HG03196 (cell line): ENCODE results near the gene CC2D1A.

Experiments used
- ATAC-seq: cut with Tn5 transposase; IDR thresholded peaks from one replicate; pipeline ENCODE4 v1.9.1; 2021; ENCODE audit not compliant: unreplicated experiment

CC2D1A gene

DNA sequence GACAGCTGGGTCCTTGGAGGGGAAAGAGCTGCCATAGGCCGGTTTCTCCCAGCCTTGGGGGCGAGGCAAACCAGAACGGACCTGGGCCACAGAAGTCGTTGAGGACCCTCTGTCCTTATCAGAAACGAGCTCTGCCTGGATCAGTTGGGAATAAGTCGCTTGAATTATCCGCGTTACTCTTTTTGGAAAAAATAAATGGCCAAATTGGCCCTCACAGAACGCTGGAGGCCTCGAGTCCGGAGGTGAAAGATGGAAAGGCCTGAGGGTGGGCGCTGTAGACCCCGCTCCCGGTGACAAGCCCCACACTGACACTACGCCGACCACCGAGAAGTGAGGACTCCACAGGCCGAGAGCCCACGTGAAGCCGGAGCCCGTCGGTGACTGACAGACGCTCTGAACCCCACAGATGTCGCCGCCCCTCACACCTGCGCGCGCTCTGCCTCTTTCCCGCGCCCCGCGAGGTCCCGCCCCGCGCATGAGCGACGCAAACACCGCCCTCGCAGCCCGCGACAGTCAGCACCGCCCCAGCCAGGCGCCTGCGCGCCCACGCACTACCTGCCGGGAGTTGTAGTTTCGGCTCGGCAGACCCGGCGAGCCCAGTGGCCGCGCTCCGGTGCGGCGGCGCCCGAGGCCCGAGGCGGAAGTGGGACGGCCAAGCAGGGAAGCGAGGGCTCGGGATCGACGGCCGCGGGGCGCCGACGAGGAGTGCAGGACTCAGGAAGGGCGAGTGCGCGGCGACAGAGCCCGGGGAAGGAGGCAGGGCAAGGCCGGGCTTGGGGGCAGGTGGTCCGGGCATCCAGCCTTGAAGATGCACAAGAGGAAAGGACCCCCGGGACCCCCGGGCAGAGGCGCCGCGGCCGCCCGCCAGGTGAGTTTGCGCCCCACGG is at the start of gene CC2D1A, which contains the start of gene BRME1:
Gene CC2D1A, plus strand, starts transcription at position 568 of the 887 bp plus-strand sequence. Its CDS starts 241 bp downstream, at position 809.
Gene BRME1, minus strand, starts transcription at position 484 of the 887 bp plus-strand sequence. CDS start 1,225 bp downstream, outside the sequence.
- peak; percentile 84 for ATAC-seq

DNA sequence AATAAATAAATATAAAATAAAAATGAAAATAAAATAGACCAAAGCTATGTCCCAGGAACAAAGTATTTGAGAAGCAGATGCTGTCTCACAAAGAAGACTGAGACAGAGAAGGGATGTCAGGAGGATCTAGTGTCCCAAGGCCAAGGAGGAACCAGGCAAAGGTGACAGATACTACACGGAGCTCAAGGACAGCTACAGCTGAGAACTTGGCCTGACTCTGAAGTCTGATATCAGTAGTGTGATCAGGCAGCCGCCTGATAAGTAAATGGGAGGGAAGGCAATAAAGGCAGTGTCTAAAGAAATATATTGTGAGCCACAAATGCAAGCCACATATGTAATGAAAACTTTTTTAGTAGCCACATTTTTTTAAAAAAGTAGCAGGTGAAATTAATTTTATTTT is 49.5 kb upstream of the CC2D1A start:
- no peak for ATAC-seq

- ATAC-seq, result no peak
Observed at GRCh38 chr19:13859361-13859880, 46.6 kb upstream of the CC2D1A start.

DNA sequence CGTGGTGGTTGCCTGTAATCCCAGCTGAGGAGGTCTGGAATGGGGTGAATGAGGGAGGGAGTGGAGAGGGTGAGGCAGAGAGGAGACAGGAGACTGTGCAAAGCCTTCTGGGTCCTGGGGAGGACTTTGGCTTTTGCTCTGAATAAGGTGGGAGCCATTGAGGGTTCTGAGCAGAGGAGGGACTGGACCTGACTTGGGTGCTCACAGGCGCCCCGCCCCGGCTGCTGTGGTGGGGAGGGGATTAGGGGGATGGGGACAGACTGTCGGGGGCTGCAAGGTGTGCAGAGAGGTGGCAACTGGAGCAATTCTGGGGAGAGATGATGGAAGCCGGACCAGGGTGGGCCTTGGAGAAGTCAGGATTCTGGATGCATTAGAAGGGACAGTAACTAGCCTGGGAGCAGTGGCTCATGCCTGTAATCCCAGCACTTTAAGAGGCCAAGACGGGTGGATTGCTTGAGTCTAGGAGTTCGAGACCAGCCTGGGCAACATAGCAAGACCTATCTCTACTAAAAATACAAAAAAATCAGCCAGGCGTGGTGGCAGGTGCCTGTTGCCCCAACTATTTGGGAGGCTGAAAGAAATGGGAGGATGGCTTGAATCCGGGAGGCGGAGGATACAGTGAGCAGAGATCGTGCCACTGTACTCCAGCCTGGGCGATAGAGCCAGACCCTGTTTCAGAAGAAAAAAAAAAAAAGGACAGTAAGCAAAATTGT is 45.2 kb upstream of the CC2D1A start:
- no peak for ATAC-seq

DNA sequence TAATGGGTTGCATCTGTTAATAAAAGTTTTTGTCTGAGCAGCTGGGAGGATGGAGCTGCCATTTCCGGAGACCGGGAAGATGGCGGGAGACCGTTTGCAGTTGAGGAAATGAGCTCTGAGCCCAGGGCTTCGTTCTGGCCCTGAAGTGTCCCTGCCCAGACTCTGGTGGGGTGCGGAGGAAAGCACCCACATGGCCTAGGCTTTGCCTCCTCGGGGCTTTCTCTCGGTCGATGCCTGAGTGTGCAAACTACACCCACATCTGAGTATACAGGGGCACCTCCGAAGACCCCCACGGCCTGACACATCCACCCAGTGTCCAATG is 44.6 kb upstream of the CC2D1A start:
- peak; percentile 35 for ATAC-seq

DNA sequence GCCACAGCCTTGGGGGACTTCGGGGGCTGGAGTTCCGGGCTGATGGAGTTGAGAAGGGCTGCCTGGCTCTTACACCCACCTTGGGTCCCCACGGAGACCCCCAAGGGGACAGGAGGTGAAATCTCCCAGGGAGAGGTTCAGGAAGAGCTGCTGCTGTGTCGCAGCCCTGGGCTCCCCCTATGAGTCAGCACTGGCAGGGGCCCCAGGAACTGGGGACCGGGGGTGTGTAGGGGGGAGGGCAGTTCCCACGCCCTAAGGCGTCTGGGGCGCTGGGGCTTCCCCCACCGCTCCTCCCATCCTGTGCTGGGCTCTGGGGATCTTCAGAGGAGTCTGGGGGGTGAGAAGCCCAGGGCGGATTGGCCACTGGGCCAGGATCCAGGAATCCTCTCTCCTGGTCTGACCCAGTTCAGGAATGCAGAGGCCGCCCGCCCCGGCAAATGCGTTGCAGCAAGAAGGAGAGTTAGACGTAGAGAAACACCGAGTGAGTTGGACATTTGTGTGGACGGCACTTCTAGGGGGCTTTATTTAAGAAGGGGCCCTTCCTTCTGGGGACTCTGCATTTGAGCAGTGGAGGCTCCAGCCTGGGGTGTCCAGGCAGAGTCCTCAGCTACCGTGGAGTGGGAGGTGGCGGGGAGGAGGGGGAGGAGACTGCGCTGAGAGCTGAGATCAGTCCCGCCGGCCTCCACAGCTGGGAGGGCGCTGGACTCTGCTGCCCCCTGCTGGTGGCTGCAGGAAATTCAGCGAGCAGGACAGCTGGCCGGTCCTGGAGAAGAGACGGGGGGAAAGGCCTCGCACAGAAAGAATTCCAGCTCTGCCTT is 44.1 kb upstream of the CC2D1A start:
- peak; percentile 55 for ATAC-seq

GRCh38 chr19:13864046-13864666 is 41.8 kb upstream of the CC2D1A start:
- ATAC-seq, result no peak

DNA sequence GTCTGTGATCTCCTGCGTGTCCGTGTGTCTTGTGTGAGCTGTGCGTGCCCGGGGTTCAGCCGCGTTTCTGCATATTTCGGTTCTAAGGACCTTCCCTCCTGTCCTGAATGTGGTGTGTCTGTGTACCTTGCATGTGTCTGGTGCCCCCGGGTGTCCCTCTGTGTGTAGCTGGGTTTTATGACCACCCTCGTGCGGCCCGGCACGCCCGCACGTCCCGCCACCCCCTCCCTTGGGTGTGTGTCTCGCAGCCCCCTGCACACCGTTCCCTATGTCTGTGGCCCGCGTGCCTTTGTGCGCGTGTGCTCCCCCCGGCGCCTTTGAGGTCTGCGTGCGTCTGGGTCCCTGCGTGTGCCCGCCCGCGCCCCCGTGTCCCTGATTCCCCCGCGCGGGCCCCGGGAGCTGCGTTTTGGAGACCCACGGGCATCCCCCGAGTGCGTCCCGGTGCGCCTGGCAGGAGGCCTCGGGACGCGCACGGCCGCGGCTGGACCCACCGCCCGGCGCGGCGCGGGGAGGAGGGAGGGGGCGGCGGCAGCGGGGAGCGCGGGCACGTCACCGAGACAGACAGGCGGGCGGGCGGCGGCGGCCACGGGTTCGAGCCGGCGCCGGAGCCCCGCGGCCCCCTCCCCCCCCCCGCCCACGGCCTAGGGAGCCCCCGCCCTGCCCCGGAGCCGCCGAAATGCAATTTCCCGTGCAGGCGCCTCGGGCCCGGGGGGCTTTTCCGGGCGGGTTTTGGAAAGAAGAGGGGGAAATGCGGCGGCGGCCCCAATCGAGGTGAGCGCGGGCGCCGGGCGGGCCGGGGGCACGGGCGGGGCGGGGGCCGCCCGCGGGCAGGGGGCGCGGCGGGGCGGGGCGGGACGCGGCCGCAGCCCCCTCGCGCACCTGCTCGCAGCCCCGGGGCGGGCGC is 41.1 kb upstream of the CC2D1A start:
- ATAC-seq, result no peak

DNA sequence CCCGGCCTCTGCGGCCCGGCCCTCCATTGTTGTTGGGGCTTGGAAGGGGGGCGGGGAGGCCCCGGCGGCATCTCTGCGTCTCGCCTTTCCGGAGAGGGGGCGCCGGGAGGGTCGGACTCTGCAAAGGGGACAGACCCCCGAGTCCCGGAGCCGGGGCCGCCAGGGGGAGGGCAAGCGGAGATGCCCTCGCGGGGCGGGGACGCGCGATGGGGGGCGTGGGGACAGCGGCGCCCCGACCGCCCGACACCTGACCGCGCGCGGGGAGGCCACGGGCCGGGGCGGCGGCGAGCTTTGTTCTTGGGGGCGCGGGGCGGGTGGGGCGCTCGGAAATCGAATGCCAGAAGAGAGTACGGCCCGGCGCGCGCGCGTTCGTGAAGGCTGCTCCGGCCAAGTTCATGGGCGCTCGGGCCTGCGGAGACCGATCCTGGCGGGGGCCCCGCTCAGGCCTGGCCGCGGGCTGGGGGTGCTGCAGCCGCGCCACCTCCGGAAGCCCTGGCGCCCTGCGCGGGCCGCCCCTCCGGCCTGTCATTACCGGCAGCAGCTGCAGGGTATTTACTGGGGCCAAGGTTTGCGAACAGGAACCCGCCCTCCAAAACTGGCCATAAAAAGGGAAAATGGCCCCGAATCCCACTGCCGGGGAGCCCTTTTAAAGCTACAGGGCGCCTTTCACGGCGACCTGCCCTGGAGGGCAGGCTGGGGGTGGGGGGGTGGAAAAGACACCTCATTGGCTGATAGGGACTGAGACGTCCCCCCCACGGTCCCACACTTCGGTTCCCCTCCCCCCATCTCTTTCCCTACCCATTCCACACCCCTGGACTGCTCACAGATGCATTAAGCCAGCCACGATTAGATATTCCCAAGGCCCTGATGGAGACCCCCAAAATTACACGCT is 40.2 kb upstream of the CC2D1A start:
- ATAC-seq, result no peak

DNA sequence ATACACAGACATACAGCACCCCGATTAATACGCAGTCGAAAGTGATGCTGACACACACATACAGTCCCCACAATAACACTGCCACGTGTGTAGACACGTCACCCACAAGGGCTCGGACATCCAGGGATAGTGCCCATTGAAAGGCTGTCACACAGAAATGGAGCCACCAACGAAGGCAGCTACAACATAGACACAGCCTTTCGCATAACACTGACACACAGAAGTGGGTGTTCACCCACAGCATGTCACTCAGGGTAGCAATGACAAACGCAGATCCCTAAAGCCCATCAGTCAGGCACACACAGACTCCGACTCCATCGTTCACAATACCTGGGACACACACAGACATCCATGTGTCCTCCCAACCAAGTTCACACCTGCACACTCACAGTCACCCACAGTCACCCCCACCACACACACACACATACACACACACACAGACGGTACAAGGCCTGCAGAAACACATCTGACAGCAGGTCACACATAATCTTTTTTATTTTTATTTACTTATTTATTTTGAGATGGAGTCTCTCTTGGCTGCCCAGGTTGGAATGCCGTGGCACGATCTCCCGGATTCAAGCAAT is 39.4 kb upstream of the CC2D1A start:
- no peak for ATAC-seq

DNA sequence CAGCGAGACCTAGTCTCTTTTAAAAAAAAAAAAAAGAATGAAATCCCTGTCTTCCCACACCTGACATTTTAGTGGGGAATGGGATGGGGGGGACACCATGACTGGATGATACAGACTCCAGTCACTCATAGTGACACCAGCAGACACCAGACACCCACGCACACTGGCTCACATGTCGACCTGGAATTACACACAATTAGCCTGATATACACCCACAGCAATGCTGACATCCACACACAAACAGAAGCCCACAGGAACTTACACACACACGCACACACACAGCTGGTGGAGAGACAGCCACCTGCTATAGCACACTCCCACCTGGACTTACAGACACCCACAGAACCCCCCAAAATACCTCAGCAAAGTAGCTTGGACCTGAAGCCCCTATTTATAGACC is 37.3 kb upstream of the CC2D1A start:
- ATAC-seq, result no peak

DNA sequence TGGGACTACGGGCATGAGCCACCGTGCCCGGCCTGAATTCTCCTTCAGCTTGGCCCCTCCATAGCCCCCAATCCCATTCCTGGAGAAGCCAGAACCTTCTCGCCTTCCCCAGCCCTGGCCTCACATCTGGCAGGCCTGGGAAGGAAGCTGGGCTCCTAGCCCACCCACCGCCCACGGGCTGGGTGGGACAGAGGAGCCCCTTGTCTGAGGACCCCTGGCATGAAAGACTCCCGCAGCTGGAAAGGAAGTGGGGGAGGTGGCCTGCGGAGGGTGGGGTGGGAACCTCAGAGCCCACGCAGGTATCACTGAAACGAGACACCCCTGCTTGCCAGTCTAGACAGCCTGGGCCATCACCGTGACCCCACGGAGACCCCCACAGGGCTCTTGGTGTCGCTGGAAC is 36.7 kb upstream of the CC2D1A start:
- no peak for ATAC-seq

- ATAC-seq, result no peak
Observed at GRCh38 chr19:13870873-13871272, 35.1 kb upstream of the CC2D1A start.

DNA sequence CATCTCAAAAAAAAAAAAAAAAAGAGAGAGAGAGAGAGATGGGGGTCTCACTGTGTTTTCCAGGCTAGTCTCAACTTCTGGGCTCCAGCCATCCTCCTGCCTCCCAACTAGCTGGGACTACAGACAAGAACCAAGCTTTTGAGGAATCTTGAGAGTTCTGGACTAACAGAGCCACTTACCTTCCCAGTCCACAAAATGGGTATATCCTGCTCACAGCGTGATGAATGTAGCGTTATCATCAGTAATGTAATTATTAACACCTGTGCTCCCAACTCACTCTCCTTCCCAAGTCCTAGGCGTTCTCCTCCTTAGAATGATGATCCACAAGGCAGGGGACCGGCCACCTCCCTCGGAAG is 33.7 kb upstream of the CC2D1A start:
- no peak for ATAC-seq

GRCh38 chr19:13872695-13873389 is 33.2 kb upstream of the CC2D1A start:
- ATAC-seq, result no peak

- no peak for ATAC-seq
Observed at GRCh38 chr19:13873834-13874515, 32.0 kb upstream of the CC2D1A start.

GRCh38 chr19:13875824-13876223 is 30.2 kb upstream of the CC2D1A start:
- ATAC-seq, result no peak
